GM18867 (cell line): Measurements from ENCODE around the gene FGB.
"Not testable (repeated sequence)": the region's sequence is repeated elsewhere in the genome, so short reads cannot be mapped to it uniquely, and the experiment has no call there.

ENCODE experiments used
- ATAC-seq: cut with Tn5 transposase; IDR thresholded peaks from one replicate; pipeline ENCODE4 v1.9.1; 2021; ENCODE audit warnings: mild to moderate bottlenecking, moderate library complexity; ENCODE audit not compliant: unreplicated experiment

The FGB gene

GRCh38 chr4:154594343-154594742 lies 31.5 kb downstream of the FGB start:
- not testable (repeated sequence) for ATAC-seq

- no peak for ATAC-seq
Observed at GRCh38 chr4:154595807-154596206, 33.0 kb downstream of the FGB start.

GRCh38 chr4:154597281-154597680 lies 34.5 kb downstream of the FGB start:
- ATAC-seq = not testable (repeated sequence)

GRCh38 chr4:154597798-154598774 lies 35.3 kb downstream of the FGB start:
- ATAC-seq = no peak

- ATAC-seq = no peak
Observed at GRCh38 chr4:154602404-154603020, 39.7 kb downstream of the FGB start.

GRCh38 chr4:154603033-154603943 lies 40.5 kb downstream of the FGB start:
- ATAC-seq = no peak

- ATAC-seq = no peak
Observed at GRCh38 chr4:154604696-154605200, 41.9 kb downstream of the FGB start.

- ATAC-seq = no peak
Observed at GRCh38 chr4:154606728-154607723, 44.2 kb downstream of the FGB start.

GRCh38 chr4:154608361-154609252 lies 45.8 kb downstream of the FGB start:
- no peak for ATAC-seq

GRCh38 chr4:154609532-154609931 lies 46.7 kb downstream of the FGB start:
- no peak for ATAC-seq

GRCh38 chr4:154610582-154610981 lies 47.8 kb downstream of the FGB start:
- ATAC-seq = no peak

GRCh38 chr4:154611833-154612232 lies 49.0 kb downstream of the FGB start:
- ATAC-seq = no peak

- ATAC-seq = no peak
Observed at GRCh38 chr4:154612472-154613414, 49.9 kb downstream of the FGB start, which contains the start of gene FGG. Gene FGG (minus strand): TSS chr4:154612656. CDS start chr4:154612609, 47 bp downstream.

GRCh38 chr4:154614306-154614705 lies 51.5 kb downstream of the FGB start:
- no peak for ATAC-seq

GRCh38 chr4:154615211-154615610 lies 52.4 kb downstream of the FGB start:
- no peak for ATAC-seq

- ATAC-seq = peak; percentile 2
Observed at GRCh38 chr4:154616287-154616686, 53.5 kb downstream of the FGB start.

GRCh38 chr4:154616731-154617130 lies 53.9 kb downstream of the FGB start:
- ATAC-seq = peak; percentile 97
